ENCODE results near the gene DMXL2. TPM values are rescaled to one million over a fixed set of nuclear protein-coding genes. Genes with fewer than 3 reads are reported as not detected.

The DMXL2 gene
- total RNA-seq, 4 donors from 2014 or later: 6.9 to 15.1 (median 11.7) TPM

- 85 to 95% methylated on average over 1 of the region's 1 CpG for WGBS, 2 donors
- no peaks in the 10 kb centered on the region for H3K9me3 ChIP-seq
- H3K36me3 ChIP-seq: peaks cover 0 to 27% (median 0%) of the 10 kb centered on the region in 3 donors
- TF ChIP-seq CTCF (IDR thresholded peaks at IDR 0.05) (no peak), POLR2A (IDR thresholded peaks at IDR 0.05) (no peak)
- intact Hi-C loops (cut with DNase I): no loop called here
- no peak overlapping the region for H3K27ac ChIP-seq
- DNase-seq: no peak
- H3K27me3 ChIP-seq: no peaks in the 10 kb centered on the region
- peaks cover 0 to 3% (median 0%) of the 10 kb centered on the region in 3 donors for H3K4me1 ChIP-seq
- H3K4me3 ChIP-seq: no peak overlapping the region
Measured at GRCh38 chr15:51444807-51445206, 177.8 kb downstream of the DMXL2 start.

DNA sequence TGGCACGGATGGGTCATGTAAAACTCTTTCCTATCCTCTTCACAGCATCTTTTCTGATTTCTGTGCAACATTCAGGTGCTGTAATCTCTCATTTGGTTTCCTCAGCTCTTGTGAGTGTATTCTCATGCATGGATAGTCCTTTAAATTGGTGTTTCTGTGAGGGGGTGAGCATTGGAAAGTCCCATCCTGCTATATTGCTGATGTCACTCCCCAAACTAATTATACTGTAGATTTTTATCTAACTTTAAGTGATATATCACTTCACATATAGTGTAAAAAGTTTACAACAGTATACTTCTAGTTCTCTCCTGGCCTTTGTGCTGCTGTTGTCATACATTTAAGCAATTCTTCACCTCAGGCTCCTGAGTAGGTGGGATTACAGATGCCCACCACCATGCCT, 178.5 kb downstream of the DMXL2 start:
- Histone ChIP-seq H3K9me3 (no peaks in the 10 kb centered on the region), H3K4me3 (no peak overlapping the region), H3K4me1 (no peaks in the 10 kb centered on the region), H3K36me3 (peaks cover 0 to 20% (median 0%) of the 10 kb centered on the region in 3 donors), H3K27ac (no peak overlapping the region), H3K27me3 (no peaks in the 10 kb centered on the region)
- no peak for DNase-seq
- intact Hi-C loops (cut with DNase I): no loop called here
- no peak for TF ChIP-seq POLR2A (IDR thresholded peaks at IDR 0.05)
- no peak for TF ChIP-seq CTCF (IDR thresholded peaks at IDR 0.05)
- WGBS, 2 donors: 90 to 93% methylated on average over 1 of the region's 1 CpG

- 71% methylated on average over 2 of the region's 4 CpGs; no CpG with 5 or more reads in 1 of the 2 donors for WGBS, 2 donors
- no peak overlapping the region for H3K27ac ChIP-seq
- no peaks in the 10 kb centered on the region for H3K27me3 ChIP-seq
- DNase-seq: no peak
- intact Hi-C loops (cut with DNase I): no loop called here
- peaks cover 0 to 13% (median 0%) of the 10 kb centered on the region in 3 donors for H3K36me3 ChIP-seq
- no peaks in the 10 kb centered on the region for H3K4me1 ChIP-seq
- TF ChIP-seq POLR2A (IDR thresholded peaks at IDR 0.05): no peak
- H3K9me3 ChIP-seq: no peaks in the 10 kb centered on the region
- no peak overlapping the region for H3K4me3 ChIP-seq
Measured at GRCh38 chr15:51443282-51443914, 179.2 kb downstream of the DMXL2 start.

- no peak for DNase-seq
- no peaks in the 10 kb centered on the region for H3K36me3 ChIP-seq
- H3K27ac ChIP-seq: no peak overlapping the region
- no peaks in the 10 kb centered on the region for H3K9me3 ChIP-seq
- H3K27me3 ChIP-seq: no peaks in the 10 kb centered on the region
- H3K4me1 ChIP-seq: no peaks in the 10 kb centered on the region
- H3K4me3 ChIP-seq: no peak overlapping the region
- WGBS, 2 donors: 74 to 76% methylated on average over 2 of the region's 2 CpGs
- TF ChIP-seq CTCF (IDR thresholded peaks at IDR 0.05) (no peak), POLR2A (IDR thresholded peaks at IDR 0.05) (no peak)
- intact Hi-C loops (cut with DNase I): no loop called here
Measured at GRCh38 chr15:51438526-51438925, 184.0 kb downstream of the DMXL2 start.

- H3K4me3 ChIP-seq: no peak overlapping the region
- no peaks in the 10 kb centered on the region for H3K36me3 ChIP-seq
- WGBS, 2 donors: 18 to 29% methylated on average over 1 of the region's 1 CpG
- TF ChIP-seq POLR2A (IDR thresholded peaks at IDR 0.05) (no peak), CTCF (IDR thresholded peaks at IDR 0.05) (no peak)
- no peak overlapping the region for H3K27ac ChIP-seq
- no peaks in the 10 kb centered on the region for H3K4me1 ChIP-seq
- DNase-seq: no peak
- no peaks in the 10 kb centered on the region for H3K9me3 ChIP-seq
- intact Hi-C loops (cut with DNase I): no loop called here
- no peaks in the 10 kb centered on the region for H3K27me3 ChIP-seq
Measured at GRCh38 chr15:51425517-51426040, 197.0 kb downstream of the DMXL2 start.
